ENCODE results near the gene STARD7. TPM values are rescaled to one million over a fixed set of nuclear protein-coding genes. Genes with fewer than 3 reads are reported as not detected.
"Not testable (repeated sequence)": the region's sequence is repeated elsewhere in the genome, so short reads cannot be mapped to it uniquely, and the experiment has no call there.

Gene STARD7
- polyA plus RNA-seq, 1 donor from 2014 or later = 193 TPM

DNA sequence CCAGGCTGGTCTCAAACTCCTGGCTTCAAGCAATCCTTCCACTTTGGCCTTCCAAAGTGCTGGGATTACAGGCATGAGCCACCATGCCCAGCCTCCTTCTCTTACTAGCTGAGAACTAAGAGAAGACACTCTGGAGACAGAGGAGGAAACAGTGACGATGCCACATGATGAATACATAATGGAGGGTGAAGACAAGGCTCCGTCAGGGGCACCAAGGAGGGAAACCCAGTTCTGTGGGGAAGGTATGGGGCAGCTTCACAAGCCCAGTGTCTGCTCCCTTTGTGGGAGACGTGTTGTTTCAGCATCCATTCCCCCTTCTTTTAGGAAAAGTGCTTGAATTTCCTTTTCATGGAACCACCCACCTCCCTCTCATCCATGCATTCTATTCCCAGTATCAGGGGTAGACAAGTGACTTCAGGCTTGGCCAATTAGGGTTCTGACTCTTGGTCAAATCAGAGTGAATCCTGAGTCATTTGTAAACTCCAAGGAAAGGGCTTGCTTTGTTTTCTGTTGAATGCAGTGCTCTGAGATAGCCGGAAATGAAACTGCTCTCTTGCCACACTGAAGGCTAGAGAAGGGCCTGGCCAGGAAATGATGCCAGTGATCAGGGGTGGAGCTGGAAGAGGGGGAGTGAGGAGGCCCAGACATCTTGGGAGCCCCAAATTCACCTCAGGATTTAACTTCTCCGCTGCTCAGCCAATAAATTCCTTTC is 33.4 kb upstream of the STARD7 start:
- Mint-ChIP-seq H3K4me1 (peaks cover 31 to 40% (median 35%) of the 10 kb centered on the region in 3 donors), H3K27ac (peak overlapping the region; percentile 57 to 97 (median 90)), H3K9me3 (no peaks in the 10 kb centered on the region), H3K4me3 (peak overlapping the region; percentile 70 to 92 (median 83)), H3K27me3 (no peaks in the 10 kb centered on the region), H3K36me3 (peaks cover 10% of the 10 kb centered on the region)

DNA sequence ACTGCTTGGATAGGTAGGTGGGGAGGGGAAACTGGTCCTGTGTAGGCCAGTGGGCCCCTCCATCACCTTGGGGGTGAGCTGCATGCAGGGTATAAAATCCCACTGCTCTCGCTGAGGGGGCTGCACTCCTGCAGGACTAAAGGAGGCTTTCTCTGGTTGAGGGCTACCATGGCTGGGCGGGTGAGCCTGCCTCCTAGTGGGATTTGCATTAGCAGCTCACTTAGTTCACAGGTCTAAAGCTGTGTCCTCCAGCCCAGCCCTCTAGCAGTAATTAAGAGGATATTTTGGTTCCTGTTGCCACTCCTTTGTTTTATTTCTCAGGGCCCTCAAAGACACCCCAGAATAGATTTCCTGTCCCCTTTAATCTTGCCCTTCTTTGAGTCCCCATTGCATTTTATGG is 32.6 kb upstream of the STARD7 start:
- Mint-ChIP-seq H3K4me1 (peaks cover 29 to 33% (median 31%) of the 10 kb centered on the region in 3 donors), H3K27me3 (no peaks in the 10 kb centered on the region), H3K36me3 (peaks cover 8% of the 10 kb centered on the region), H3K4me3 (peak overlapping the region in 3 of 4 donors; percentile 82 to 92 (median 84)), H3K27ac (peak overlapping the region; percentile 66 to 97 (median 90)), H3K9me3 (no peaks in the 10 kb centered on the region)

DNA sequence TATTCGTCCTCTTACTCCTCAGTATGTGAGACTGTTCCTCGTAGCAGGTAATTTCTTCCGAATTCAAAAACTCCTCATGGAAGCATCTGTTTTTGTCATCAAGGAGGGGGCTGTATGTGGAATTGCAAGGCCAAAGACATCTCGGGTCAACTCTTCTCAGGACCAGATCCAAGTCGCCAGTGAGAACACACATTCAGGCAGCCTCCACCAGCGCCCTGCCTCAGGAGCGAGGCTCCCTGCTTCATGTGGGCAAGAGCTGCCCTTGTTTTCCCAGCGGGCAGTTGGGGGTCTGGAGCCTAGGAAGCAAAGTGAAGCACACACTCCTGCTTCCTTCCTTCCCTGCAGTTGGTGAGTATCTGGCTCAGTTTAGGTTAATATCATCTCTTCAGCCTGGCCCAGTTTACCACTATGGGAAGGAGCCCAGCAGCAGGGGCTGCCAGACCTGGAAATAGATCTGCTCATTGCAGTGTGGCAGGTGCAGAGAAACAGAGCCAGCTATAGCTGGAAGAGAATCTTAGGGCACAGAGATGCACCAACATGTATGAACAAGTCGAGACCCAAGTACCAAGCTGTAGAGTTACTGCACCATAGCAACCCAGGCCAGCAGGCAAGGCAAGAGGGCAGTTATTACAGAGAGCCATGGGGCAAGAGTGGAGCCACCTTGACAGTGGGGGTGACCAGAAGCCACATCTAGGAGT is 31.9 kb upstream of the STARD7 start:
- no peaks in the 10 kb centered on the region for H3K27me3 Mint-ChIP-seq
- peaks cover 3% of the 10 kb centered on the region for H3K36me3 Mint-ChIP-seq
- H3K27ac Mint-ChIP-seq = peak overlapping the region in 2 of 3 donors; percentile 66 to 97
- peak overlapping the region in 1 of 4 donors; percentile 92 for H3K4me3 Mint-ChIP-seq
- peaks cover 23 to 31% (median 26%) of the 10 kb centered on the region in 3 donors for H3K4me1 Mint-ChIP-seq
- H3K9me3 Mint-ChIP-seq = no peaks in the 10 kb centered on the region

GRCh38 chr2:96239745-96240264 is 31.2 kb upstream of the STARD7 start:
- Mint-ChIP-seq H3K4me1 (peaks cover 20 to 27% (median 22%) of the 10 kb centered on the region in 3 donors), H3K36me3 (peaks cover 2% of the 10 kb centered on the region), H3K4me3 (no peak overlapping the region), H3K9me3 (no peaks in the 10 kb centered on the region), H3K27ac (peak overlapping the region in 1 of 3 donors; percentile 53), H3K27me3 (no peaks in the 10 kb centered on the region)

DNA sequence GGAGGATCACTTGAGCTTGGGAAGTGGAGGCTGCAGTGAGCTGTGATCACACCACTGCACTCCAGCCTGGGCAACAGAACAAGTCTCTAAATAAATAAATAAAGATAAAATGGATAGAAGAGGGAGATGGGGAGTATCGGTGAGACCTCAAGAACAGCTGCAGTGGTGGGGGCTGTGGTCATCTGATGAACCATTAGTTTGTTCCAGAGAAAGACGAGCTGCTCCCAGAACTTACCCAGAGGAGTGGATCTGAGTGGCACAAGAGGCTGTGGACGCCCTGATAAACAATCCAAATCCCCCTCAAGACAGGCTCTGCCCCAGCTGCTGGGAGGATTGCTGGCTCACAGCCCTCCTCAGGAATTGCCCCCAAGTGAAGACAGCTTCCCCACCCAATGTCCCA is 30.5 kb upstream of the STARD7 start:
- no peak overlapping the region for H3K27ac Mint-ChIP-seq
- H3K4me3 Mint-ChIP-seq = no peak overlapping the region
- H3K4me1 Mint-ChIP-seq = peaks cover 25 to 30% (median 26%) of the 10 kb centered on the region in 3 donors
- H3K27me3 Mint-ChIP-seq = no peaks in the 10 kb centered on the region
- no peaks in the 10 kb centered on the region for H3K9me3 Mint-ChIP-seq
- peaks cover 2% of the 10 kb centered on the region for H3K36me3 Mint-ChIP-seq

- Mint-ChIP-seq H3K27ac (no peak overlapping the region), H3K4me1 (peaks cover 28 to 36% (median 33%) of the 10 kb centered on the region in 3 donors), H3K4me3 (no peak overlapping the region), H3K9me3 (no peaks in the 10 kb centered on the region), H3K36me3 (peaks cover 2% of the 10 kb centered on the region), H3K27me3 (no peaks in the 10 kb centered on the region)
Measured at GRCh38 chr2:96238266-96238665, 29.6 kb upstream of the STARD7 start.

GRCh38 chr2:96236882-96237281 is 28.3 kb upstream of the STARD7 start:
- Mint-ChIP-seq H3K27ac (no peak overlapping the region), H3K27me3 (no peaks in the 10 kb centered on the region), H3K36me3 (peaks cover 2% of the 10 kb centered on the region), H3K4me3 (no peak overlapping the region), H3K4me1 (peaks cover 21 to 27% (median 26%) of the 10 kb centered on the region in 3 donors), H3K9me3 (no peaks in the 10 kb centered on the region)

GRCh38 chr2:96233880-96234316 is 25.3 kb upstream of the STARD7 start:
- Mint-ChIP-seq H3K4me1 (peaks cover 13 to 17% (median 14%) of the 10 kb centered on the region in 3 donors), H3K36me3 (peaks cover 7% of the 10 kb centered on the region), H3K9me3 (no peaks in the 10 kb centered on the region), H3K4me3 (peak overlapping the region in 1 of 4 donors; percentile 89), H3K27me3 (no peaks in the 10 kb centered on the region), H3K27ac (peak overlapping the region in 1 of 3 donors; percentile 55)

DNA sequence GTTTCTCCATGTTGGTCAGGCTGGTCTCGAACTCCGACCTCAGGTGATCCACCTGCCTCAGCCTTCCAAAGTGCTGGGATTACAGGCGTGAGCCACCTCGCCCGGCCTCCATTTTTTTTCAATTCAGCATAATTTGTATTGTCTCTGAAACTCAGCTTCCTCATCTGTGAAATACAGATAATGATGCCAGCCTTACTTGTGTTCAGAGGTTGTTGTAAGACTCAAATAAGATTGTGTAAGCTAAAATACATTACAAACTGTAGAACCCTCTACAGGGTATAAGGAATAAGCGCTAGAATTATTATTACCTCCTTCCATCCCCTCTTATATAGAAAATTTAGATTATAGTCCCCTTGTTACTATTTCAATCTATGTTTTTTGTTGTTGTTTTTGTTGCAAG is 24.8 kb upstream of the STARD7 start:
- Mint-ChIP-seq H3K4me3 (peak overlapping the region in 1 of 4 donors; percentile 89), H3K4me1 (peaks cover 13 to 17% (median 14%) of the 10 kb centered on the region in 3 donors), H3K9me3 (no peaks in the 10 kb centered on the region), H3K27ac (peak overlapping the region in 1 of 3 donors; percentile 55), H3K27me3 (no peaks in the 10 kb centered on the region), H3K36me3 (peaks cover 7% of the 10 kb centered on the region)

- H3K4me3 Mint-ChIP-seq = no peak overlapping the region
- no peak overlapping the region for H3K27ac Mint-ChIP-seq
- no peaks in the 10 kb centered on the region for H3K9me3 Mint-ChIP-seq
- peaks cover 13 to 17% (median 14%) of the 10 kb centered on the region in 3 donors for H3K4me1 Mint-ChIP-seq
- H3K27me3 Mint-ChIP-seq = no peaks in the 10 kb centered on the region
- peaks cover 7% of the 10 kb centered on the region for H3K36me3 Mint-ChIP-seq
Measured at GRCh38 chr2:96231316-96231715, 22.7 kb upstream of the STARD7 start.

DNA sequence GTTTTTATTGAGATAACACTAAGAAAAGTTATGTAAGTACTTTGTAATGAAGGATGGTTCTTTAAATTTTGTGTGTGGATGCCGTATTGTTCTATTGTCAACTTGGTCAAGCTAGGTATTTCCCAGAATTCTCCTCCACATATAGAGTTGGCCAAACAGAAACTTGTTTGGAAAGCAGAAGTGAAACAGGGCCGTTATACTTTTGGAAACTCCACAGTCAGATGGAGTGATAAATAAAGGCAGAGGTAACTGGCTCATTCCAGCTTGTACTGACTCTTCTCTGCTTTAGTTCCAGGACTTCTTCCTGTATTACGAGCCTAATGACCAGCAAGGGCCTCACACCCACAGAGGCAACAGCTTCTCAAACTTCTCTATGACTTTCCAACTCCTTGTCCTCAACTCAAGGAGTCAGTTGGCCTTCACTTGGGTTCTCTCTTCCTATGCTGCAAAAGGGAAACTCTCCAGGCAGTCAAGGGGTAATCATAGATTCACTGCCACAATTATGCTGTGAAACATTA is 16.4 kb upstream of the STARD7 start:
- H3K27ac Mint-ChIP-seq = peak overlapping the region; percentile 42 to 57 (median 44)
- H3K4me3 Mint-ChIP-seq = peak overlapping the region in 2 of 4 donors; percentile 53 to 58

DNA sequence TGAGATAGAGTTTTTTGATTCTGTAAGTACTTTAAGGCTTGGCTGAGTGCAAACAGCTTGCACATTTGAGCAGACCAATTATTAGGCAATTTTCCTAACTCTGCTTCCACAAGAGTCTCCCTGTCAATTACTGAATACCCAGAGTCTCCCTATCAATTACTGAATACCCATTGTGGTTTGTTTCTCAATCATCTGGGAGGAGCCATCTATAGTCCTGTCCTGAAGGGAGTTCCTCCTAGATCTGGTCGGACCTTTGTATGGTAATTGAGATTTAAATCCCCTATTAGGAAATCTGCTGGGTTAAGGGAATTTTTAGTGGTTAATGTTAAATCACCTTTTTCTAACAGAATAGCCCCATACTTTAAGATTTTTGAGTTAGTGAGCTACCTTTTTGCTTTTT is 12.5 kb upstream of the STARD7 start:
- H3K27ac Mint-ChIP-seq, H3K4me3 Mint-ChIP-seq, H3K9me3 Mint-ChIP-seq, H3K36me3 Mint-ChIP-seq, H3K27me3 Mint-ChIP-seq: not testable (repeated sequence)
- H3K4me1 Mint-ChIP-seq = peaks cover 7 to 22% (median 14%) of the 10 kb centered on the region in 3 donors

More for the DNA sequence above, 16.4 kb upstream of the STARD7 start:
- no peaks in the 10 kb centered on the region for H3K27me3 Mint-ChIP-seq
- no peaks in the 10 kb centered on the region for H3K9me3 Mint-ChIP-seq
- peaks cover 7 to 22% (median 14%) of the 10 kb centered on the region in 3 donors for H3K4me1 Mint-ChIP-seq
- H3K36me3 Mint-ChIP-seq = peaks cover 8% of the 10 kb centered on the region

DNA sequence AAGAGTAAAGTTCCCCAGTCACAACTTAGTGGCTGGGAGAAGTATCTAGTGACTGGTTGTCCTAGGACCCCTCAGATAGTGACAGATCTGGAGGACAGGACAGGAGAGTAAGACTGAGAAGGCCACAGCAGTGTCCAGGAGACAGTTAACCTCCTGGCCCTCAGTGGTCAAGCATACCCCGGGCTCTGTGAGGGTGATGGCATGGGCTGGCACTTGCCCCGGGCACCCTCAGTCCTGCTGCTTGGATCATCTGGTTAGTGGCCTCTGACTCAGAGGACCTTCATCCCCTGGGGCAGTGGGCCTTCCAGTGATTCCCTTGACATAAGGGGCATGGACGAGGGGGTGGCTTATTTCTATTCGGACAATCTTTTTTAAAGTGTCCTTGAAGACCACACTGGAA is 11.3 kb upstream of the STARD7 start:
- H3K4me1 Mint-ChIP-seq = peaks cover 4 to 17% (median 7%) of the 10 kb centered on the region in 3 donors
- H3K9me3 Mint-ChIP-seq, H3K27ac Mint-ChIP-seq, H3K4me3 Mint-ChIP-seq, H3K27me3 Mint-ChIP-seq, H3K36me3 Mint-ChIP-seq: not testable (repeated sequence)

DNA sequence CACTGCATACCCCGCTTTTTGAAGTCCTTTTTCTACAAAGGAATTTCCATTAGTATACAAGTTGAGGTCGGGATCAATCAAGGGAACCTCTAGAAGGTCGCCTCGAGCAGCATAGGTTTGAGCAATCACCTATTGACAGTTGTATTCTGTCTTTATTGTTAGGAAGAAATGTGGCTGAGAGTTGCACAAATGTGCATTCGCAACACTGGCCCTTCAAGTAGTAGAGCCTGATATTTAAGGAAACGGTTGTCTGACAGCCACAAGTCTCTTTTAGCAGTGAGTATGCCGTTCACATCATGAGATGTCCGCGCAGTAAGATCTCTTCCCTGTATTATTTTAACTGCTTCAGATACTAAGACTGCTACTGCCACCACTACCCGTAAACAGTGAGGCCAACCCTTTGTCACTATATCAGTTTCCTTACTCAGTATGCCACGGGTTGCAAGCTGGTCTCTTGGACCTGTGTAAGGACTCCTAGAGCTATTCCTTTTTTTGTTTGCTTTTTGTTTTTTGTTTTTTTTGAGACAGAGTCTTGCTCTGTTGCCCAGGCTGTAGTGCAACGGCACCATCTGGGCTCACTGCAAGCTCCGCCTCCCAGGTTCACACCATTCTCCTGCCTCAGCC is 10.0 kb upstream of the STARD7 start:
- H3K4me1 Mint-ChIP-seq = peaks cover 2 to 19% (median 5%) of the 10 kb centered on the region in 3 donors
- H3K9me3 Mint-ChIP-seq = no peaks in the 10 kb centered on the region
- no peaks in the 10 kb centered on the region for H3K27me3 Mint-ChIP-seq
- H3K27ac Mint-ChIP-seq = no peak overlapping the region
- no peak overlapping the region for H3K4me3 Mint-ChIP-seq
- H3K36me3 Mint-ChIP-seq = peaks cover 3% of the 10 kb centered on the region

GRCh38 chr2:96214554-96214953 is 5.9 kb upstream of the STARD7 start:
- peaks cover 2% of the 10 kb centered on the region for H3K36me3 Mint-ChIP-seq
- no peak overlapping the region for H3K4me3 Mint-ChIP-seq

More at GRCh38 chr2:96214554-96214953, 5.9 kb upstream of the STARD7 start:
- peaks cover 14 to 29% (median 20%) of the 10 kb centered on the region in 3 donors for H3K4me1 Mint-ChIP-seq
- peak overlapping the region in 1 of 3 donors; percentile 57 for H3K27ac Mint-ChIP-seq
- H3K27me3 Mint-ChIP-seq = no peaks in the 10 kb centered on the region
- H3K9me3 Mint-ChIP-seq = no peaks in the 10 kb centered on the region

All from IgD-negative memory B cell (primary cell).